Neuron (in vitro differentiated cells): ENCODE data around the gene SLC2A4.
"Not testable (repeated sequence)": the region's sequence is repeated elsewhere in the genome, so short reads cannot be mapped to it uniquely, and the experiment has no call there.

ENCODE experiments used
- H2AFZ ChIP-seq: one replicate; pipeline ENCODE4 v1.6.1; 2013; ENCODE audit warnings: low read depth, mild to moderate bottlenecking, inconsistent platforms, low read length, moderate library complexity
- H3K27me3 ChIP-seq: one replicate; pipeline ENCODE4 v1.6.1; 2013; ENCODE audit warnings: low read length; ENCODE audit not compliant: insufficient read depth
- H3K36me3 ChIP-seq: one replicate; pipeline ENCODE4 v1.6.1; 2013; ENCODE audit warnings: low read length; ENCODE audit not compliant: insufficient read depth
- H3K4me1 ChIP-seq: one replicate; pipeline ENCODE4 v1.6.1; 2013; ENCODE audit warnings: low read length; ENCODE audit not compliant: insufficient read depth
- H3K4me3 ChIP-seq: 2 replicates; pipeline ENCODE4 v1.5.1; 2013; ENCODE audit warnings: mild to moderate bottlenecking, low read length, moderate library complexity
- H3K9me3 ChIP-seq: one replicate; pipeline ENCODE4 v1.6.1; 2013; ENCODE audit warnings: low read length

SLC2A4 gene

GRCh38 chr17:7332111-7332510, 50.6 kb downstream of the SLC2A4 start:
- peaks cover 20% of the 10 kb centered on the region for H3K4me1 ChIP-seq
- H3K9me3 ChIP-seq, result no peaks in the 10 kb centered on the region
- H2AFZ ChIP-seq, result no peak overlapping the region
- peaks cover under 1% of the 10 kb centered on the region for H3K36me3 ChIP-seq
- no peak overlapping the region for H3K4me3 ChIP-seq
- no peaks in the 10 kb centered on the region for H3K27me3 ChIP-seq

GRCh38 chr17:7332600-7333069, 51.1 kb downstream of the SLC2A4 start:
- not testable (repeated sequence) for H3K4me3 ChIP-seq, H3K27me3 ChIP-seq, H3K9me3 ChIP-seq, H2AFZ ChIP-seq, H3K36me3 ChIP-seq
- peaks cover 17% of the 10 kb centered on the region for H3K4me1 ChIP-seq

- Histone ChIP-seq H3K27me3 (no peaks in the 10 kb centered on the region), H3K9me3 (no peaks in the 10 kb centered on the region), H2AFZ (no peak overlapping the region), H3K4me3 (no peak overlapping the region), H3K4me1 (peaks cover 8% of the 10 kb centered on the region), H3K36me3 (no peaks in the 10 kb centered on the region)
Observed at GRCh38 chr17:7334938-7335538, 53.5 kb downstream of the SLC2A4 start.

GRCh38 chr17:7335765-7336164, 54.2 kb downstream of the SLC2A4 start:
- H3K9me3 ChIP-seq, H3K4me1 ChIP-seq, H3K36me3 ChIP-seq, H3K27me3 ChIP-seq, H3K4me3 ChIP-seq, H2AFZ ChIP-seq: not testable (repeated sequence)

GRCh38 chr17:7336240-7337175, 55.0 kb downstream of the SLC2A4 start, which contains the start of gene ACAP1:
TSS of gene ACAP1 (plus strand) at chr17:7336529. CDS start at chr17:7336735, 206 bp downstream.
- Histone ChIP-seq H3K4me3 (no peak within 1 kb of the TSS), H3K27me3 (no peaks in the 10 kb centered on the region), H3K4me1 (no peaks in the 10 kb centered on the region), H2AFZ (no peak within 1 kb of the TSS), H3K9me3 (no peaks in the 10 kb centered on the region), H3K36me3 (no peaks in the 10 kb centered on the region)

- H3K9me3 ChIP-seq, result not testable (repeated sequence)
Observed at GRCh38 chr17:7337600-7337999, 56.1 kb downstream of the SLC2A4 start.

More at GRCh38 chr17:7337600-7337999, 56.1 kb downstream of the SLC2A4 start:
- not testable (repeated sequence) for H3K4me1 ChIP-seq, H3K27me3 ChIP-seq, H3K36me3 ChIP-seq, H3K4me3 ChIP-seq, H2AFZ ChIP-seq
